Suppressor macrophage (primary cell): ENCODE results near the gene ZNF816.
A peak's percentile ranks its signal among the peaks of the same experiment; 100 is the strongest.
"Not testable (repeated sequence)": the region's sequence is repeated elsewhere in the genome, so short reads cannot be mapped to it uniquely, and the experiment has no call there.

Experiments
- DNase-seq, 4 experiments: peaks; one replicate each; pipeline ENCODE4 v3.0.0-alpha.2; 2020 to 2022

The ZNF816 gene

DNA sequence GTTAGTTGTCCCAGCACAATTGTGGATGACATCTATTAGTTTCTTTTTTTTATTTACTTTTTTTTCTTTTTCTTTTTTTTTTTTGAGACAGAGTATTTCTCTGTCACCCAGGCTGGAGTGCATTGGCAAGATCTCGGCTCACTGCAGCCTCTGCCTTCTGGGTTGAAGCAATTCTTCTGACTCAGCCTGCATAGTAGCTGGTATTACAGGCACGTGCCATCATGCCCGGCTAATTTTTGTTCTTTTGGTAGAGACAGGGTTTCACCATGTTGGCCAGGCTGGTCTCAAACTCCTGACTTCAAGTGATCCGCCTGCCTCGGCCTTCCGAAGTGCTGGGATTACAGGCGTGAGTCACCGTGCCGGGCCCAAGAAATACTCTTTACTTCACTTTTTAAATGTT lies 38.0 kb downstream of the ZNF816 start:
- DNase-seq = peak in 3 of 4 experiments; percentile 41 to 47 (median 45)

- peak; percentile 89 to 95 (median 94) for DNase-seq
These were observed 38.7 kb downstream of the ZNF816 start for GRCh38 chr19:52923778-52924593.

GRCh38 chr19:52922841-52923777 lies 39.6 kb downstream of the ZNF816 start, which contains the start of gene ZNF888:
TSS of gene ZNF888 (minus strand) at chr19:52923428. CDS start at chr19:52917873, 5,555 bp downstream.
- peak; percentile 91 to 98 (median 94) for DNase-seq

DNA sequence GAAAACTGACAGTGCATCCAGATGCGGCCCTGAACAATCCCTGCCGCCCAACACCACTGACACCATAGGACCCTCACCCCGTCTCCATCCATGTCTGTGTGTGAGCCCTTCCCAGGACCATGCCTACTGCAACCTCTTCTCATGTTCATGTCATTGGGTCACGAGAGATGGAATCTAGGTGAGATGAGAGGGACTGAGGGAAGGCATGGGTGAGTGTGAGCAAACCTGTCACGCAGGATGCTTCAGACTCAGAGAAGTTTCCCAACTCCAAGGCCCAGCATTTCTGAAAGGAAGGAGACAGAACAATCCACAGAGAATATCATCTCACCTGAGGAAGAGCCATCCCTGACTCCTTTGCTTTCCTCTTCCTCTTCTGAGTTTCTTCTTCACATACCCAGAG lies 45.1 kb downstream of the ZNF816 start:
- no peak for DNase-seq

- peak in 2 of 4 experiments; percentile 3 to 14 for DNase-seq
These were observed 52.0 kb downstream of the ZNF816 start for GRCh38 chr19:52910648-52911047.

DNA sequence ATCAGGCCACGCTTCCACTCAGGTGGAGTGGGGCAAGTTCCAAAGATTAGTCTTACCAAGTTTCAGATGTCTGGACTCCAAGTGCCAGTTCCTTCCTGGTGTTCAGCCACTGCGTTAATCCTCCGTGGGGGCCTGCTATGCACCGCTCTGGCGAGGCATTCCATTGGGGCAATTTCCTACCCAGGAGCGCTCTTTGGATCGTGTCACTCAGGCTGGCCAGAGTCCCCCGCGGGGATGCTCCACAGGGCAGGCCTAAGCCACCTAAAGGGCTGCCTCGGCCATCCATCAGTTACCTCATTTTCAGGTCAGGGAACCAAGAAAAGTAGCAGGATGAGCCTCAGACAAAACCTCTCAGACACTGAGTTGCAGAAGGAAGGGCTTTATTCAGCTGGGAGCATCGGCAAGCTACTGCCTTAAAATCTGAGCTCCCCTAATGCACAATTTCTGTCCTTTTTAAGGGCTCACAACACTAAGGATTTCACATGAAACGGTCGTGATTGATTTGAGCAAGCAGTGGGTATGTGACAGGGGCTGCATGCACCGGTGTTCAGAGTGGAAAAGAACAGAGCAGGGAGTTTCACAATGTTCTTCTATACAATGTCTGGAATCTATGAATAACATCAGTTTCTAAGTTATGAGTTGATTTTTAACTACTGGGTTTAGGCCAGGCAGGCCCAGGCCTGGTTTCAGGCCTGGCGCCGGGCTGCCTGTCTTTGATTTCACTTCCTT lies 58.5 kb downstream of the ZNF816 start:
- DNase-seq = not testable (repeated sequence)

GRCh38 chr19:52901842-52902241 lies 60.8 kb downstream of the ZNF816 start:
- no peak for DNase-seq
